GM10847 (cell line): ENCODE measurements around the gene SYT15.

Experiments used
- POLR2A ChIP-seq: IDR thresholded peaks from 2 replicates; pipeline ENCODE4 v1.6.1; 2011; ENCODE audit not compliant: insufficient read length; ENCODE audit errors: extremely low read depth

Gene SYT15

GRCh38 chr10:46551701-46552525 is 27.0 kb upstream of the SYT15 start:
- no peak for TF ChIP-seq POLR2A

GRCh38 chr10:46552526-46553237 is 26.2 kb upstream of the SYT15 start:
- TF ChIP-seq POLR2A: no peak

- TF ChIP-seq POLR2A: no peak
These were observed 25.5 kb upstream of the SYT15 start for GRCh38 chr10:46553238-46554049.

DNA sequence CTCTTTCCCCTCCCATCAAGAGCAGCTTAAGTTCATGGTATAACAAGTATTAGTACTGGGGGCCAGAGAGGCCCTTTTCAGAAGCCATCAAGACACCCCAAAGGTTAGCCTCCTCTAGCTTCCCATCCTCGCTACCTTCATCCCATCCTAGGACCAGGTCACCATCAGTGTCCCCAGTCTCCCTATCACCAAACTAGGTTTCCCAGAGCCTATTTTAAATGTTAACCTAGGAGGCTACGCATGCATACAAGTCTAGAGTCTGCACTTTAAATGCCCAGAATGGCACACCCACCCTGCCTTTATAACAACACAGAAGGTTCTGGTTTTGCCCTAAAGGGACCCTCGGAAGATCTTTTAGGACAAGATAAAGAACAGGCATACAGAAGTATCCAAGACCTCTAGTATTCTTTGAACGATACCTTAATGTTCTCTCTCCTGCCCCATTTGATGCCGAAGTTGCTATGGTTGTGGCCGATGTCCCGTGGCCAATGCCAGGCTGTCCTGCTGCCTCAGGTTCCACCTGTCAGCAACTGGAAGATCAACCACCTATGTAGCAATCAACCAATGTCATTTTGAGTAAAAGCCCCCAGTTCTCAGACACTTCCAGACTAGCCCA is 24.7 kb upstream of the SYT15 start:
- no peak for TF ChIP-seq POLR2A

- TF ChIP-seq POLR2A: no peak
These were observed 23.6 kb upstream of the SYT15 start for GRCh38 chr10:46555366-46555712.

GRCh38 chr10:46555713-46556514 is 23.0 kb upstream of the SYT15 start:
- TF ChIP-seq POLR2A: no peak

DNA sequence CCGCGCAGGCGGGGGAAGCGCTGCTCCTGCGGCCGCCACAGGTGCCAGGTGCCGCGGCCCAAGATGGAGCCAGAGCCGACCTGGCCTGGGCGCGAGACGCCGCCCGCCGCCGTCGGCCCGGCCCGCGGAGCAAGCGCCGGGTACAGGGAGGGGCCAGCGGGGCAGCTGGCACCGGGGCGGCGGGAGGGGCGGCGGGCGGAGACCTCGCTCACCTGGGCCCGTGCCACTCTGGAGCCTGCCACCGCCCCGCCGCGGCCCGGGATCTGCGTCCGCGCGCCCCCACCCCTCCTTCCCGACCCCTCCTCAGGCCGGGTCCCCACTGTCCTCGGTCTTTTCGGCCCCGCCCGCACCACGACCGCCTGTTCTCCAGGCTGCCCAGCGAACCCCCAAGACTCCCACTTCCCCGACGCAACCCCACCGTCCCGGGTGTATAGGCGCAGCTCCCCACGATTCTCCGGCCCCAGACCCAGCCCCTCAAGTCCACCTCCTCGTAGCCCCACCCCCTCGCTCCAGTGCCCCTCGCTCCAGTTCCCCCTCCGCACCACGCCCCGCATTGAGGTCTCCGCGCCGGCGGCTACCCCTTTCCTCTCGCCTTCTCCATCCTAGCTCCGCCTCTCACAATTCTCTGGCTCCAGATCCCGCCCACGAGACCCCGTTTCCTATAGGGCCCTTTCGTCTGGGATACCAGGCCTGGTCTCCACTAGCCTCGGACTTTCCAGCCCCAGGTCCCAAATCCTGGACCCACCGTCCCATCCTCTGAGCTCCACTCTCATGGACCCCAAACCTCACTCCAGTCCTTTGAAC is 22.2 kb upstream of the SYT15 start, which contains the start of gene GPRIN2:
GPRIN2 (minus strand) TSS at position 144 of the 804 bp plus-strand sequence. CDS start 5,922 bp downstream, outside the sequence.
- TF ChIP-seq POLR2A: no peak

- no peak for TF ChIP-seq POLR2A
These were observed 21.4 kb upstream of the SYT15 start for GRCh38 chr10:46557319-46558121.

GRCh38 chr10:46558122-46558391 is 20.9 kb upstream of the SYT15 start:
- no peak for TF ChIP-seq POLR2A

DNA sequence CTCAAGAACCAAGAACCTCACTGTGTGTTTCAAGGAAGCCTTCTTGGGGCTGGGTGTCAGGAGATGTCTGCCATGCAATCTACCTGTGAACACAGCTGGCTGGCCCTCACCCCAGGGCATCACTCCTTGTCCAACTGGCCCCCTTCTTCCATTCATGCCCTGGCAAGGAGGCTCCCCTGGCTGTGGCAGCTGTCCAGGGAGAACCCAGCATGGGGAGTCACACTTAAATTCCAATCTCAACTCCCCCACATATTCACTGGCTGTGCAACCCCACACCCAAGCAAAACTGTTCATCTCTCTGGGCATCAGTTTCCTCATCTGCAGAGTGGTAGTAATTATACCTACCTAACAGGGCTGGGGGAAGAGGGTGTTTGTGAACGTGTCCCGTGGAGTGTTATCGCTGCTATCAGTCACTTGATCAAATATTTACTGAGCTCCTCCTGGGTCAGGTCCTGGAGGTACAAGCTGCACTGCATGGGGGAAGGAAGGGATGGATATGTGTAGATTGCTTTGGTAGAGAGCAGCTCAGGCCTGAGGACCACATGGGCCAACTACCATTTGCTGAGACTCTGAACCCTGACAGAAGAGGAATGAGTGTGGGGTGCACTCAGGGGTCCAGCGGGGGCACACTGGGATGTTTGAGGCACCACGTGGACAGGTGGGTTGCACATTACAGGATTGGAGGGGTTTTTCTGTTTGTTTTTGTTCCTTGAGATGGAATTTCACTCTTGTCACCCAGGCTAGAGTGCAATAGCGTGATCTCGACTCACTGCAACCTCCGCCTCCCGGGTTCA is 20.3 kb upstream of the SYT15 start:
- TF ChIP-seq POLR2A: no peak

- no peak for TF ChIP-seq POLR2A
These were observed 19.7 kb upstream of the SYT15 start for GRCh38 chr10:46559231-46559671.

DNA sequence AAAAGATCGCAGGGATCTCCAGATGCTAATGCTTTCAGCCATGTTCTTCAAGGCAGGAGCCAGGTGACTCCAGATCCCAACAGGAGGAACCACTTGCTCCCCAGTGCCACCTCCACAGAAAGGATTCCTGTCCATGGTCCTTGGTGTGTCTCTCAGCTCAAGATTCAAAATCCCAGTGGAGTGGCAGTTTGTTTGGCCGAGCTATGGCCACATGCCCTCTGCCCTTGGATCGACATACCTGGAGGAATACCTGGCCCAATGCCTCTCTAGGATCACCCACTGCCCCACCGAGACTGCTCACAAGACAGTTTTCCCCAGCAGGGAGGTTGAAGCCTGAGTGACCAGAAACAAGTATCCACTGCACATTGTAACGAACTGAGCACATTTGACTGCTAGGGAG is 18.5 kb upstream of the SYT15 start:
- no peak for TF ChIP-seq POLR2A
